GM21723 (cell line): ENCODE measurements around the gene SAMD13.

ENCODE experiments used
- ATAC-seq: cut with Tn5 transposase; IDR thresholded peaks from one replicate; pipeline ENCODE4 v1.9.1; 2021; ENCODE audit warnings: mild to moderate bottlenecking, moderate library complexity; ENCODE audit not compliant: unreplicated experiment

The SAMD13 gene

DNA sequence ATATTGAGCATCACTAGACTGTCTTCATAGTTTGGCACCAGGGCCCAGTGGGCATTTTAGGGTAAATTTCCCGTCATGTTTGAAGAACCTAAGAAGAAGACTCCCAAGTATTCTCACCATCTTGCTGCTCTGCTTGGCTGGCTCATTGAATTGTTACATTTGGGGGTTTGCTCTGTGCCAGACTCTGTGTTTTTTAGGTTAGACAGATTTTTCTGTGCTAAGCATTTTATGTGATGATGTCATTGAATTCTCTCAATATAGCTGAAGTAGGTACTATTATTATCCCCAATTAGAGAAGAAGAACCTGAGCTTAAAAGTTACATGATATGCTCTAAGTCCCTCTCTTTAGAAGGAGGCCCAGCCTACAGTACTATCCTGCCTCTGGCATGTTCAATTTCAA lies 68.8 kb downstream of the SAMD13 start:
- ATAC-seq, result no peak

DNA sequence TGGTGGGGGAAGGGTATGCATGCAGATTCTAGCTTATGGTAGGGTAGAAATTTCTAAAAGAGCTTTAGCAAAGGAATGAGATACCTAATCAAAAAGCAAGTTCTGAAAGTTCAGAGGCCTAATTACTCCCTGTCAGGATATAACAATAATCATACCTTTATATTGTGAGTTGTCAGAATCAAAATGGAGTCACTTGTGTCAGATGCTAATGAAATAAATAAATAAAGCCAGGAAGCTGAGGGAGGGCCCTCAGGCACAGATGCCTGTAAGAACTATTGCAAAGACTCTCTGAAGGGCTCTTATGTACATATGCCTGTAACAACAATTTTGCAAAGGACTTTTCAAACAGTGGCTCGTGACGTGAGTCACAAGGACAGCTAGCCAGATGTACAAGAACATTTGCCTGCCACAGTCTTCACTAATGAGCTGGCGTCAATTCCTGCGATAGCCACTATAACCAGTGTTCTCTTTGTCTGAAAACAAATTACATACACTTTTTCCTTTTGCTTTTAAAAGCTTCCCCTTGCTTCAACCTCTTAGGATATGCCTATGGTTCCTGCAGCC lies 69.4 kb downstream of the SAMD13 start:
- no peak for ATAC-seq

GRCh38 chr1:84373436-84374141 lies 72.1 kb downstream of the SAMD13 start:
- ATAC-seq, result no peak

DNA sequence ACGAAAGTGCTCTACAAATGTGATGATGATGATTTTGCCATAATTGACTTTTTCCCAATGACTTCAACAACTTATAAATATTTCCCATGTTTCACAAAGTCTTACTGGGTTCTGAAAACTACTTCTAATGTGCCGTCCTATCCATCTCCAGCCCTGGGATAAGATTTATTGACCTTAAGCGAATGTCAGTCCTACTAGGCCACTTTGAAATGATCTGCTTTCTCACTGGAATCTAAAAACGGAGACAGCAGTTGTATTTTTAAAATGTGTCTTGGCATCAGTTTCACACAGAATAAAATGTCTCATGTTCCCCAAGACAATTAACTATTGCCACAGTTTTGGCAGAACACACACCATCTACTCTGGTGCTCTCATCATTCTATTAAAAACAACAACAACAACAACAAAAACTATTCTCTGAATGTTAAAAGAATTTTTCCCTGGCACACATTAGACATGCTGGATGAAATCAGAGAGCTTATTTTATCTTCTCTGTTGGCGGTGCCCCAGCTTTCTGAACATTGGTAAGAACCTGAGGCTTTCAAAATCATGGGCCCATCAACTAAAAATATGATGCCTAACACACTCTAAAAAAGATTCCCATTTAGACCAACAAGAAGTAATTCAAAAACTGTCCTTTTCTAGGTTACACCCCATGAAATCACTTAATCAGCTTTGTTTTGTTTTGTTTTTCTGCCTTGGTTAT lies 73.6 kb downstream of the SAMD13 start:
- ATAC-seq, result no peak

GRCh38 chr1:84376000-84376910 lies 74.7 kb downstream of the SAMD13 start:
- ATAC-seq, result no peak

GRCh38 chr1:84377480-84378095 lies 76.1 kb downstream of the SAMD13 start:
- ATAC-seq, result no peak

GRCh38 chr1:84379138-84379916 lies 77.8 kb downstream of the SAMD13 start:
- ATAC-seq, result no peak

DNA sequence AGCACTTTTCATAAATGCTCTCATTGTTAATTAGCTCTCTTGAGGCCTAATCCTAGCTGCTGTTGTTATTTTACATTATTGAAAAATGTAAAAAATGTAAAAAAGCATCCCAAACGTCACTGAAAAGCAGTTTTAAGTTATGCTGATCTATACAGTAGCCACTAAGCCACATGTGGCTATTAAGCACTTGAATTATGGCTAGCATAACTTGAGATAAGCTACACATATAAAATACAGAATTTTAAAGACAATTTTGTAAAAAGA lies 78.3 kb downstream of the SAMD13 start:
- ATAC-seq, result no peak

- ATAC-seq, result no peak
These were observed 80.6 kb downstream of the SAMD13 start for GRCh38 chr1:84382127-84382526.

- ATAC-seq, result no peak
These were observed 83.8 kb downstream of the SAMD13 start for GRCh38 chr1:84385347-84385746.

DNA sequence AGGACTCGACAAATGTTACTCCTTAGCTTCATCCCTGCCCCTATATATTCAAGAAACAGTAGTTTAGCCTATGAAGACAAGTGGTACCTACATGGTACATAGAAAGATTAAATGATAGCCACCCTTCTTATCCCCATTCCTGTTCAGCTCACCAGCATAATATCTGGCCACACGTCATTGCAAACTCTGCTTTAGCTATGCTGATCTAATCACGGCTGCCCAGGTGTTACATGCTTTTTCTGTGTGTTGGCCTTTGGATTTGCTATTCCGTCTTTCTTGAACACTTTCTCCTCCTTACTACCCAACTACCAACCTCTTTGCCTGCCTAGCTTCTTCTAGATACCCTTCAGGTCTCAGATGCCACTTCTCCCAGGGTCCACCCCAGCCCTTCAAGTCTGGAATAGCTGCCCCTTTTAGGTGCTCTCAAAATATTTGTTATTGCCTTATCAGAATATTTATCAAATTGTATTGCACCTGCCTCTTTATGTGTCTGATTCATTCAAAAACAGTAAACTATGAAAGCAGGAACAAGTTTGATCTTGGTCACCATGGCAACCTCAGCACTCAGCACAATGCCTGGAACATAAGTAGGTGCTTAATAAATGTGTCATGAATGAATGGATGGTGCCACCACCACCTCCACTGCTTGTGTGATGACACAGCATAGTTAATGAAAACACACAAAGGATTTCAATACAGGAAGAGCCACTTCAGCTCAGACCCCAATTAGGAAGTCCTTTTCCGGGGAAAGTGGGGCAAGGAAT lies 85.4 kb downstream of the SAMD13 start:
- no peak for ATAC-seq

- no peak for ATAC-seq
These were observed 86.1 kb downstream of the SAMD13 start for GRCh38 chr1:84387480-84388163.

DNA sequence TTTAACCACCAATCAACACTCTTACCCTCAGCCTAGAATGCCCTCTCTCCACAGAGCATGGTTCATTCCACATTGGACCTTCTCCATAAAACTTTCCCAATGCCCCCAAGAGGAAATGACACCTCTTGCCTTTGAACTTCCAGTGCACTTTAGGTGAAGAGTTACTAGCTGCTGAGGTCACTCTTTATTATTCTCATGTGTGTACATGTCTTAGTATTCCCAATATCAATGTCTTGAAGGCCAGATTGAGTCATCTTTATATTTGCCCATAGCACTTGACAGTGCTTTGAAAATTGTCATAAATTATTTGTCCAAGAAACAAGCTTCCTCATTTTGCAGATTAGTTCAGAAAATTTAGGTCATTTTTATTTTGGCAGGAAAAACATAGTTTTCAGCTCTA lies 88.7 kb downstream of the SAMD13 start:
- no peak for ATAC-seq

DNA sequence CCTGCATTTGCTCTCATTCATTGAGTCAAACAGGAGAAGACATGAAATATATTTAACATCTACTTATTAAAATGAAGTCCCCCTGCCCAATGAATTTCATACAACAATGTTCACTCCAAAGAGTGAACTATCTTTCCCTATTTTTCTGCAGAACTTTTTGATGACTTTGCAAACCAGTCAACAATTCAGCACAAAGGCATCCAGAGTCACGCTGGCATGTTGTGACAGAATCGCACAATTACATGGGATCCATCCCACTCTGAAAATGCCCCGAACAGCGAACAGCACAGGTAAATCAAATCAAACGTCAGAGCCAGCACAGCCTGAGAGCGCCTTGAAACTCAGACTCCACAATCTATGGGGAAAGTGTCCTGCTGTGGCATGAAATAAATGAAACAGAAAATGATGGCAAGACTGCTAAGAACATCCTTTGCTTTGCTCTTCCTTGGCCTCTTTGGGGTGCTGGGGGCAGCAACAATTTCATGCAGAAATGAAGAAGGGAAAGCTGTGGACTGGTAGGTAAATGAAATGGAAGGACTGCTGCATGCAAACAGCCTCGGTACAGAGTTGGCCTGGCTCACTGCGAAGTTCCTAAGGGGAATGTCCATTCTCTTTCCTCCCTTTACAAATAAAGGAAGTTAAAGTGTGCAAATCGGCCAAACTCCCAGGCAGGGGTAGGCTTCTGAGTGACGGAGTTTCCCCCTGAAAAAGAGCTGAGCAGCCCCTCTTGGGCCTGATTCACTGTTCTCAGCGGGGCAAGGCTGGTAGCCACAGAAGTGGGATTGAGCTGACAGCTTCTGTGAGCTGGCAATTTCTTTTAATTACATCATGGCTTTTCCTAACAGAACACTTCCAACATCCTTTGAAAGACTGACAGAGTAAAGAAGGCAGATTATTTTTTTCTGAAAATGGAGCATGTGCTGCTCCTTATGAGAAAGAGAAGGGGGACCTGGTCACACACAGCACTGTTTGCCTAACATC lies 97.0 kb downstream of the SAMD13 start, which contains the start of gene DNASE2B:
TSS of gene DNASE2B (plus strand) at position 310 of the 981 bp plus-strand sequence. CDS start at position 391, 81 bp downstream.
- ATAC-seq, result no peak
